HTERT RPE-1 (cell line): ENCODE data around the gene TRIM43.
"Not testable (repeated sequence)": the region's sequence is repeated elsewhere in the genome, so short reads cannot be mapped to it uniquely, and the experiment has no call there.

ENCODE experiments used
- in situ Hi-C: fragments of 300-500 bp; cut with MboI; formaldehyde crosslinking; loops from 4 replicates; pipeline ENCODE4 v1.14.3; 2020; ENCODE audit warnings: low sequenced_read_pairs

The TRIM43 gene

DNA sequence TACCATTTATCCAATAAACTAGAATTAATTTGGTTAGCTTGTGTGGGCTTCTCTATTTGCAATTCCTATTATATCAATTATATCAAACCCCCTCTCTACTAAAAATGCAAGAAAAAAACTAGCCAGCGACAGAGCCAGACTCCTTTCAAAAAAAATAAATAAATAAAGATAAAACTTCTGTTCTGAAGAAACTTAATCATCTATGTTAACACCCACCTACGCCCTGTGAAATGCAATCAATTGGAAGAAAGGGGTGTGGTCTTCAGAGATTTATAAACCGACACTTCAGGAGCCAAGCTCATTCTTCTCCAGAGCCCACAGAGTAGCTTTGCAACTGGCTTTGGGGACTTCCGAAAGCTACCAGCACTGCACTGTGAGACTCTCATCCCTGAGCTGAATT lies at the start of gene TRIM43:
TSS of gene TRIM43 (plus strand) at position 301 of the 400 bp plus-strand sequence. CDS start 2,023 bp downstream, outside the sequence.
- in situ Hi-C loops, result not testable (repeated sequence)

DNA sequence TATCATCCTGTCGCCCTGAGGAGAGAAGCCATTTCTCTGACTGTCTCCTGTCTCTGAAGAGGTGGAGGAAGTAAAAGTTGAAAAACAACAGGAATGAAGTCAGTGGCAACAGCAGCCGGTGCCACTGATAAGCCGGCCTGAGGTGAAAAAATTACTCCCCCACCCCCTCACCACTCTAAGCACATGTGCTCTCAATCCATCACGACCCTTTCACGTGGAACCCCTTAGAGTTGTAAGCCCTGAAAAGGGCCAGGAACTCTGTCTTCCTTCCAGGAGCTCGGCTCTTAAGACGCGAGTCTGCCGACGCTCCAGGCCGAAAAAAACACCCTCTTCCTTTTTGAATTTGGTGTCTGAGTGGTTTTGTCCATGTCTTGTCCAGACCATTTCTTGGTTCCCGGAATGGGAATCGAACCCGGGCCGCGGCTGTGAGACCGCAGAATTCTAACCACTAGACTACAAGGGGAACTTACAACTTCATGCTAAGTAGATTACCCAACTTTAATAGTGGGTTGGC lies 40.7 kb upstream of the TRIM43 start:
- in situ Hi-C loops, result no loop called here

DNA sequence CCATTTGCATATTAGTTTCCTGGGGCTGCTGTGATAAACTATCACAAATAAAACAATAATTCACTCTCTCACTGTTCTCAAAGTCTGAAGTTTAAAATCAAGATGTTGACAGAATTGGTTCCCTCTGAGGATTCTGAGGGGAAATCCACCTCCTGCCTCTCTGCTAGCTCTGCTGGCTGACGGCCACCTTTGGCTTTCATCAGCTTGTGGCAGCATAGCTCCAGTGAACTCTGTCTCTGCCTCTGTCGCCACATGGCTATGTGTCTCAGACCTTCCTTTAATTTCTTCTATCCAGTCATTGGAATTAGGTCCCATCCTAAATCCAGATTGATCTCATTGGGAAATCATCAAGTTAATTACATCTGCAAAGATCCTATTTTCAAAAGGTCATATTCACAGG lies 38.9 kb upstream of the TRIM43 start:
- in situ Hi-C loops, result no loop called here

DNA sequence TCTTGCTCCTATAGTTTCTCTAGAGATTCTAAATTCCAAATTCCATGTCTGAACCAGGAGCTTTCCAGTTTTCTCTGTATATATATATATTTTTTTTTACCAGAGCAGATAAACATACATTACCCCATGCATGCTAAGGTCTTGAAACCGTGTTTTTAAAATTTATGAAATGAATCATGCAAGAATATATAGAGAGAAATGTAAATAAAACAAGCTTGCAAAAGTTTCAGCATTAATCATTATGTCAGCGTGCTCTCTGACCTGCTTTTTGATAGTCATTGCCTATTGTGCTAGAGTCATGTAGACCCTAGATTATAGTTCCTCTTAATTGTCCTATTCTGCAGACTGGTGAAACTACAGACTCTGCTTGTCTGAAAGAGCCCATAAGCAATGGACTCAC lies 22.6 kb upstream of the TRIM43 start:
- in situ Hi-C loops, result no loop called here

DNA sequence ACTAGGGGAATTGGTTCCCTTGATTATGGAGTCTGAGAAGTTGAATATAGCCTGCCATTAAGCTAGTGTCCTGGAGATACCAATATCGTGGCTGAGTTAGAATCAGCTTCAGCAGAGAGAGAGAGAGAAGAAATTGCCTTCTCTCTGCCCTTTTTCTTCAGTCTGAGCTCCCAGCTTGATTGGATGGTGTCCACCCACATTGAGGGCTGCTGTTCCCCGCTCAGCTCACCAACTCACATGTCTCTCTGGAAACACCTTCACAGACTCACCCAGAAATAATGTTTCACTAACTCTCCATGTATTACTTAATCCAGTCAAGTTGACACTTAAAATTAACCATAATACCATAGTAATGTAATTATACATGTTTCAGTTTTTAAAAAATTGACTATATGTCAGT lies 17.9 kb upstream of the TRIM43 start:
- in situ Hi-C loops, result no loop called here

DNA sequence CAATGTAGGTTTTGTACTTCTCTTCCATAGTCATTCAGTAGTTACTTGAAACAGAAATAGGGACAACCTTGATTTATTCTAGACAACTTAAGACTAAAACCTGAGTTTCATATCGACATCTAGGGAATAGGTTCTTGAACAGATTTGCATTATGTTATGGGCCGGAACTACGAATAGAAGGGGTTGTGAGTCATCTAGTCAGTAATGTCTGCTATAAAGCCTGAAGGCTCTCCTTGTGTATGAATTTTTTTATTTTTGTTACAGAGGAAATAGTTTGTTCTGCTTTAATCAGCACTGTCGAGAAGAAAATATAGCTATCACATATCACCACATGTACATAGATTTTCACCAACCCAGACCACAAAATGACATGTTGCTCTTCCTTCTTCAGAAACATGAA lies 17.3 kb upstream of the TRIM43 start:
- in situ Hi-C loops, result no loop called here

DNA sequence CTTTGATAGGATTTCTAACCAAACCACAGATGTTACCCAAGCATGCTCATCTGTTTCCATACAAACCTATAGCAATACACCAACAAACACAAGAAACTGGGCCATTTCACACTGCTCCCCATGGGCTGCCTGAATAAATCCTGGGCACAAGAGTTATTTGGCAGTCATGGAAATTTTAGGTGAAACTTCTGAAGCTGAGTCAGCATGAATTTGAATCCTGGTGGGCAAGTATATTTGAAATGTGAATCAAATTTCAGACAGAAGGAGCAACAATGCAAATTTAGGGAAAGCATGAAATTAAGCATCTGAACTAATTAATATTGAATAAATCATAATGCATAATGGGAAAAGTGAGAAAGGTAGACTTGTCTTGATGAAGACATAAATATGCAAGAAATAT lies 15.9 kb upstream of the TRIM43 start:
- in situ Hi-C loops, result no loop called here

DNA sequence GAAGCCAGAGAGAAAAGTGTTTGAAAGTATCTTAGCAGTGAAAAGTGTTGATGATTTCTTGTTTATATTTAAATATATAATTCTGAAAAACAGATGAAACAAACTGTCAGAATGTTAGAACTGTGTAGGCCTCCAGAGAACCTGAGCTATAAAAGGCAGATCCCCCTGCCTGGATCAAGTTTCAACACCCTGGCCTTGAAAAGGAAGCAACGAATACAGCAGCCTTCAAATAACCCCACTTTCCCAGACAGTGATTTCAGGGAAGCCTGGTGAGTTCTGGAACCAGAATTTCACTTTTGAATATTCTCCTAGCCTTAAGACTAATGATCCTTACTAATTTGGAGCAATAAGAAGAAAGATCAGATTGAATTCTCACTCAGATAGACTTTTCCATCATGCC lies 13.3 kb upstream of the TRIM43 start:
- in situ Hi-C loops, result no loop called here

DNA sequence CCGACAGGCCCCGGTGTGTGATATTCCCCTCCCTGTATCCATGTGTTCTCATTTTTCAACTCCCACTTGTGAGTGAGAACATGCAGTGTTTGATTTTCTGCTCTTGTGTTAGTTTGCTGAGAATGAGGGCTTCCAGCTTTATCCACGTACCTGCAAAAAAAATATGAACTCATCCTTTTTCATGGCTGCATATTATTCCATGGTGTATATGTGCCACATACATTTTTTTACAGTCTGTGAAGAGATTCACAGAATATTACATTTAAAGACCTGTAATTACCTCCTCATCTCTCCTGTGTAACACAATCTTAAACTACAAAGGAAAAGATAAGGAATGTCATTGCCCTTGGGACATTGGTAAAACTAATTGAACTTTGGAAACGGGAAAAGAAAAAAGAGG lies 8.3 kb upstream of the TRIM43 start:
- in situ Hi-C loops, result not testable (repeated sequence)

DNA sequence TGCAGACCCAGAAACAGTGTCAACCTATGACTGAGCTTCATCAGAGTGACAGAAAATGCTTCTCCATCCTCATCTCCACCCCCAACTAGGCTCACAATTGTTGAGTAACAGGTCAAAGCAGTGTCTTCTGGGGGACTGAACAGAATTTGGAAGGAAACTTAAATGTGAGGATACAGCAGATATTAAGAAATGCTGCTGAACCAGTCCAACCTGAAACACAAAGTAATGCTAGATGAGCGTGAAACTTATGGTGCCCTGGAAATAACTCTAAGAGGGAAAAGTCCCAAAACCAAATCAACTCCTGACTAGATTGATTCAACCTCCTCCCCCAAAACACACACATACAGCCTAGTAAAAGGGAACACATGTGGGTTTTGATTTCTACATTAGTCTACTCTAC lies 7.5 kb upstream of the TRIM43 start:
- in situ Hi-C loops, result not testable (repeated sequence)

DNA sequence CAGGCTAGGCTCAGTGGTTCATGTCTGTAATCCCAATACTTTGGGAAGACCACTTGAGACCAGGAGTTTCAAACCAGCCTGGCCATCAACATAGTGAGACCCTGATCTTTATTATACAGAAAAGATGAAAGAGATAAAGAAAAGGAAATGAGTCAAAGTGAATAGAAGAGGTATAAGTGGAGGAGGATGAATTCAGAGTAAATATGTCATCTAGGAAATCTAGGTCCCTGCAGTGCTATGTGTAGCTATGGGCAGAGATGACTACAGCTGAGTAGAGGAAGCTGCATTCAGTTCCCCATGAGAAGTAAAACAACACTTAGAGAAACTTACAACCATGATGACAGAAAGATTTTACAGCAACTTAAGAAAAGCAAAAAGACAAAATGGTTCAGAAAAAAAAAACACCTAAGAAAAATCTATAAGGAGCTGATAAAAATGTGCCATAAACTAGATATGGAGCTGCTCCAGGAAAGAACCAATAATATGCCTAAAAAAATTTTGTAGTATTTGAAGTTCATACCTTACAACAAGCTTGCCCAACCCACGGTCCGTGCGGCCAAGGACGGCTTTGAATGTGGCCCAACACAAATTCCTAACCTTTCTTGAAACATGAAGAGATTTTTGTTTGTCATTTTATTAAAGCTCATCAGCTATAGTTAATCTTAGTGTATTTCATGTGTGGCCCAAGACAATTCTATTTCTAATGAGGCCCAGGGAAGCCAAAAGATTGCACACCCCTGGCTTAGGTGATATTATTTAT lies 1.8 kb upstream of the TRIM43 start:
- in situ Hi-C loops, result not testable (repeated sequence)

DNA sequence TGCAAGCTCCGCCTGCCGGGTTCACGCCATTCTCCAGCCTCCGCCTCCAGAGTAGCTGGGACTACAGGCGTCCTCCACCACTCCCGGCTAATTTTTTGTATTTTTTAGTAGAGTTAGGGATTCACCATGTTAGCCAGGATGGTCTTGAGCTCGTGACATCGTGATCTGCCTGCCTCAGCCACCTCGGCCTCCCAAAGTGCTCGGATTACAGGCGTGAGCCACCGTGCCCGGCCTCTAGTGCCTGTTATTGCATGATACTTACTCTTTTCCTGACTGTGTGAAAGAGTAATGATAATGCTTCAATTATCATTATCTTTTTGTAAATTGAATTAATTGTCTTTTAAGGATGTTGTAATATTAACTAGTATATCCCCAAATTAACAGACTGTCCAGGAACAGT lies 1.2 kb downstream of the TRIM43 start:
- in situ Hi-C loops, result not testable (repeated sequence)

DNA sequence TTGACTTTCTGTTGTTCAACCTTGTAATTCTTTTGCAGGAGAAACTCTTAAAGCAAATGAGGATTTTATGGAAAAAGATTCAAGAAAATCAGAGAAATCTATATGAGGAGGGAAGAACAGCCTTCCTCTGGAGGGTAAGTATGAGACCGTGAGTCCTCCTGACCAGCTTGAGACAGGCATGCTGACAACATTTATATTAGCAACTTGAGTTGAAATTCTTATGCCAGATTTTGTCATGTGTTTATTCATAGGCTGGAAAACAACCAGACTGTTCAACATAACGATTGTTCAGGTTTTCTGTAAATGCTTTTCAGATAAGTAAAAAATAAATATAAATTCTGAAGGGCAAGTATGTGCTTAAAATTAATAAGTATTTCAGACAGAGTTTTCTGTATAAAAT lies 3.2 kb downstream of the TRIM43 start:
- in situ Hi-C loops, result not testable (repeated sequence)

DNA sequence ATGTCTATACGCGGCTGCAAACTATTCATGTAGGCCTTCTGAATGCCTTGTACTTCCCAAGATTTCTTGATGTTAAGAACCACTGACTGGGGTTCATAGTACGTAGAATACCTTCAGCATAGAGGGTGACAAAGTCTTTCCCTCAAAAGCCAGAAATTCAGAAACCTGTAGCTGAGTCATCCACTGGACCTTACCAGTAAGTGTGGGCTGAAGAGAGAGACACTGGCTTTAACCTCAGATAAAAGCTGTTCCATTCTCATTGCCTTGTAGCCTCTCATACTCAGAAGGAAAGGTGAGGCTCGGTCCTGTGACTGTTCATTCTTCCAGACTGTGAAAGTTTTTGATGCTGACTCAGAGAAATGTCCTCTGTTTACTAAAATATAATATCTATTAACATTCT lies 9.5 kb downstream of the TRIM43 start:
- in situ Hi-C loops, result not testable (repeated sequence)

DNA sequence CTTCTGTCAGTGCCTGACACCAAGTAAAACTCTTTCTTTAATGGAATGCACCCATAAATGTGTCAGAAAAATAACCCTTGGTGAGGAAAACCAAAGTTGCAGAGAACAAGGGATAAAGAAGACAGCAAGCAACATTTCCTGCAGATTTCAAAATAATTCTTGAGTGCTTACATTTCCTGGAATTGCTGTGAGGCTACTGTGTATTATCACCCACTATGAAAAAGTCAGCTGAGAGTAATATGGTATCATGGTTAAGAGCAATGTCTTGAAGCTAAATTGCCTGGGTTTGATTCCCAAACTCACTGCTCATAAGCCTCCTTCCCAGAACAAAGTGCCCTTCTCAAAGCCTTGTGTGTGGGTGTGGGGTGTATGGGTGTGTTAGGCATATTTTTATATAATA lies 10.3 kb downstream of the TRIM43 start:
- in situ Hi-C loops, result not testable (repeated sequence)

DNA sequence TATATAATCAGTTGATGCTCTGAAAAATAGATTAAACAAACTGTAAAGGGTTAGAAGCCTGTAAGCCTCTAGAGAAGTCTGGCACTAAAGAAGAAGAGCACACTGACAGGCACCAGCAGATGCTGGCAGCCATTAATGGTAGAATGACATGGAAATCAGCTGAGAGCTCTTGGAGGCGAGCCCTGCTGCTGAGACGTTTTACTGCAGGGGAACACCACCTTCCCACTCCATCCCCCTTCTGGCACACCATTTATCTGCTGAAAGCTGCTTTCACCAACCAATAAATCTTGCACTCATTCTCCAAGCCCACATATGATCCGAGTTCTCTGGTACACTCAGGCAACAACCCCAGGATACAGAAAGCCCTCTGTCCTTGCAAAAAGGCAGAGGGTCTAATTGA lies 16.6 kb downstream of the TRIM43 start:
- in situ Hi-C loops, result not testable (repeated sequence)

DNA sequence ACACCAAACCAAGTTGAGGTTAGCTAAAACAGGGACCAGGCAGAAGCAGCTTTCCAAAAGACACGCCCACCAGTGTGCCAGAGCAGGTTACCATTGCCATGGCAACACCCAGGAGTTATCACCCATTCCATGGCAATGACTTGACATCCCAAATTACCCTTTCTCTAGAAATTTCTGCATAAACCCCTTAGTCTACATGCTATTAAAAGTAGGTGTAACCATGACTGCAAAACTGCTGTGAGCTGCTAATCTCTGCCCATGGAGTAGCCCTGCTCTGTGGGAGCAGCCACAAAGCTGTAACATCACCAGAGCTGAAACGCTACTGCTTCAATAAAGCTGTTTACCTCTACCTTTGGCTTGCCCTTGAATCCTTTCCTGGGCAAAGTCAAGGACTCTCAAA lies 18.0 kb downstream of the TRIM43 start:
- in situ Hi-C loops, result not testable (repeated sequence)

DNA sequence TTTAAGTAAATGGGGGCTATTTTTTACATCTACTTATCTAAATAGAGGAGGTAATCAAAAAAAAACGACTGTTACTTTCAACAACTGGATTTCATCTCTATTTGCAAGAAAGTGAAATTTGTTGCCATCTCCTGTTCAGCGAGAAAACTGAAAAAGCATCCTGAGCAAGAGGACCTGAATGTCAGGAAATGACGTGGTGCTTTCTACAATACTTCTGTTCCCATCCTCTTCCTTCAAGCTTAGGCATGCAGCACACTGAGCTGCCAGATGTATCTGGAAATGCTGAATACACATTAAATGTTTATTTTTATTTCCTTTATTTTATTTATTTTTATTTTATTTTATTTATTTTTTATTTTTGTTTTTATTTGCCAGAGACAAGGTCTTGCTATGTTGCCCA lies 21.2 kb downstream of the TRIM43 start:
- in situ Hi-C loops, result not testable (repeated sequence)

DNA sequence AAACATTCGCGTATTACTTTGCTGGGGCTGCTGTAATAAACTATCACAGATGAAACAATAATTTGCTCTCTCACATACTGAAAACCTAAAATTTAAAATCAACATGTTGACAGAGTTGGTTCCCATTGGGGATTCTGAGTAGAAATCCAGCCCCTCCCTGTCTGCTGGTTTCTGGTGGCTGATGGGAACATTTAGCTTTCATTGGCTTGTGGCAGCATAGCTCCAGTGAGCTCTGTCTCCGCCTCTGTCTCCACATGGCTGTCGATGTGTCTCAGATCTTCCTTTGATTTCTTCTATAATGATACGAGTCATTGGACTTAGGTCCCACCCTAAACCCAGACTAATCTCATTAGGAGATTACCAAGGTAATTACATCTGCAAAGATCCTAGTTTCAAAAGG lies 30.9 kb downstream of the TRIM43 start:
- in situ Hi-C loops, result not testable (repeated sequence)

DNA sequence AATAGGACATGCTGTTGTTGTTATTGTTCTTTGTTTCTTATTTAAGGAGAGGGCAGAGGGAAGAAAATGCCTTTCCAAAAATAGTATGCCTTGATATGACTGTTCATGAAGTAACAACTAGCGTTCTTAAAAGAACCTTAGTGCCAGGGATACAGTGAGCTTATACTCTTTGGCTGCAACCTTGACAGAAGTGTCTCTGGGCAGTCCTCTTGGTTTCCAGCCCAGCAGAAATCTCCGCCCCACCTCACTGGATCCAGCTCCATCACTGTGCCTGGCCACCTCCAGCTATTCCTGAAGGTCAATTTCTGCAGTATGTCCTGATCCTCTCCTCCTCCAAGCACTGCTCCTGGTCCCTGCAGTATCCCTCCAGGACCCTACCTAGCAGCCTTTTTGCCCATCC lies 39.2 kb downstream of the TRIM43 start:
- in situ Hi-C loops, result not testable (repeated sequence)

DNA sequence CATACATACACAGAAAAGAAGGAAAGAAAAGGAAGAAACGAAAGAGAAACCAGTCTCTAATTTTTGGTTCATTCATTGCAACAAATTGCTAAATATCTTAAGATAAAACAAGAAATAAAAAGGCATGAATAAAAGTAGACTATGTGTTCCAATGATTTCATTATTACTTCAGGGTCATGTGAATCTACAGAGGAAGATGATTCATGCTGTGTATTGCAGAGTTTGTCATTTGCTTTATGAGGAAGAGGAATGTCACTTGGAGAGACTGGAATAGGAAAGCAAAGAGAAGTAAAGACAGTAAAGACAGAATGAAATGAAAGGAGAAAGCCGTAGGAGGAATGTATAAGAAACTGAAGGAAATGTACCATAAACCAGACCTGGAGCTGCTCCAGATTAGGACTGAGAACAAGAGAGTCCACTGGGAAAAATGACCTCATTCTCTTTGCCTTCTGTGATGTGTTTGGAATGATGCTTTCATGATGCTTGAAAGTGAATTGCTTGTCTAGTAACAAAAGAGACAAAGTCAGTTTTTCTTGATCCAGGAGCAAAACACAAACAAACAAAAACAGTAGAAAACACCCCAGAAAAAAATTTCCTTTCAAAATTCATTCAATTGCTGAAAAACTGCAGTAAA lies 41.9 kb downstream of the TRIM43 start:
- in situ Hi-C loops, result not testable (repeated sequence)

DNA sequence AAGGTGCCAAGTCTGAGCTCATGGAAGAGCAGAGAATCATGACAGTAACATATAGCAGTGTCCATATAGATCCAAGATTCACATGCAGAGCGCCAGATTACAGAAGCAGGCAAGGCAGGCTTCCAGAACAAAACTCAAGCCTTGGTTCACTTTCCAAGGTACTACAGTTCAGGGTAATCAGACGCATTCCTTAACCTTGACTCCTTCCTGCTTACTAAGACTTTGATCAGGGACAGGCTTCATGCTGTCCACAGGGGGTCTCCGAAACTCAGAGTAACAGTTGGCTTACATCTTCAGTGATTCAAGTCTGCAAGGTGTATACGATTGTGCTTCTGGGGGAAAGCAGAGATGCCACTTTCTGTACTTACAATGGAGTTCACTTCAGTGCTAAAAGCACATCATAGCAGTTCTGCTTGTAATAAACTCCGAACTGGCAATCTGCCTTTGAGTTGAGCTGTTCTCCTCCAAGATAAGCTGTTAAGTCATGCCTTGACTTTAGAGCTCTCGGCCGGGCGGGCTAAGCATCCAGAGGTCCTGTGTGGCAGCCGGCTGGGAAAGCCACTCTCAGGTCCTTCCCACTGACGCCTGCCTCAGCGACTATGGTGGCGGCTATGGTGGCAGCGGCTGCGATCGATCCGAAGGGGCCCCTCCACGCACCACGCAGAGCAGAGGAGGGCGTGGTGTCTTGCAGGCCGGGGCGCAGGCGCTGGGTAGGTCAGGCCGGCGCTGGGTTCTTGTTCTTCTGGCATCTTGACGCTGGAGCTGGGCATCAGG lies 48.9 kb downstream of the TRIM43 start:
- in situ Hi-C loops, result not testable (repeated sequence)
